NCI-H1930 (cell line): ENCODE measurements around the gene LRRN3.
A peak's percentile ranks its signal among the peaks of the same experiment; 100 is the strongest.

Experiments
- DNase-seq, 2 experiments: peaks; one replicate each; lab custom pipeline; 2025; lab: John Stamatoyannopoulos, UW

Gene LRRN3

DNA sequence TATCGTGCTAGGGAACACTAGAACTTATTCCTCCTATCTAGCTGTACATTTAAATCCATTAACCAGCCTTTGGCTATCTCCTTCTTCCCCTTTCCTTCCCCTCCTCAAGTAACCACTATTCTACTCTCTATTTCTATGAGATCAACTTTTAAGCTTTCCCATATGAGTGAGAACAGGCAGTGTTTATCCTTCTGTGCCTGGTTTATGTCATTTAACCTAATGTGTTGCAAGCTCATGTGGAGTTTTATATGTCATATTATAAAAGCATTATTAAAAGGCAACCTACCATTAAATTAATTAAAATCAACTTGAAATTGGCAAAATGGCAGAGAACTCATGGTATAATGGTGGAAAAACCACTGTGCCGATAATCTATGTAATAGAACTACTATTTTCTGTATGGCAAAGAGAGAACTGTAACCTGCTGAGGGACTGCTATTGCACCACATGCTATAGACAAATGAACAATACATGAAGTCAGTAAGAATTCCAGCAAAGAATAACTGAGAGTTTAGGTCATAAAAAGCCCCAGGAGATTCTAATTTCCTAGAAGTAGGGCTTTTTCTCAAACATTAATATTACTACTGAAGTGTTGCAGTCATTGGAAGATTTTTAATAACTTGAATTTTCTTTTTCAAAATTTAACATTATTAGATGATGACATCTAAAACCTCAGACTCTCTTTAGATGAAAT, 81.8 kb downstream of the LRRN3 start:
- no peak for DNase-seq

DNA sequence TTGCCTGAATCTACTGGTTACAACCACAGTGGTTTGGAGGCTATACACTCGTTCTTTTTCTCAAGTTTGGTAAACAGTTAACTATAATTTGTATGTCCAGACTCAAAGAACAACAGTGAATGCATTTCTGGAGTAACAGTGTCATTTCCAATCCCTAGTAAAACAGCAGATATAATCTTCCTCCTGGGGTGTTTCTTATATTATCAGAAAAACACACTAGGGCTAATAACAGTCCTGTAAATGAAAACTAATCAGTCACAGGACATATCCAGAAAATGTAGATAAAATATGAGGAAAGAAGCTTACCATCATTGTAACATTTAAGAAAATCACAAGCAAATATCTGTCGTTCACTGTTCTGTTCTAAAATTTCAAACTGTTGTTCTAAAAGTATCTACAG, 82.6 kb downstream of the LRRN3 start:
- no peak for DNase-seq

DNA sequence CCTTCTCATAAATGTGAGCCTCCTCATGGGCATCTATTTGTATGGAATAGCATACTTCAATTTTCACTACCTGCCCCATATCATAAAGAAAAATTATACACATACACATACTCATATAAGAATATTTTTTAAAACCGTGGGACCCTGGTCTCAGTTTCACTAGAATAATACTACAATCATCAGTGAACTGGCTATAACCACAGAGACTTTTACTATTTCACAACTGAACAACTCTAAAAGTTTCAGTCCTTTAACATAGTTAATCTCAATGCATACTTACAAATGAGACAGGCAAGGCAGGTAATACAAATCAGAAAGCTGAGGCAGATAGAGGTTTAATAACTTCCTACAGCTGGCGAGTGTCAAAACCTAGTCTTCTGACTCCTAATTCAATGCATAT, 83.1 kb downstream of the LRRN3 start:
- no peak for DNase-seq

DNA sequence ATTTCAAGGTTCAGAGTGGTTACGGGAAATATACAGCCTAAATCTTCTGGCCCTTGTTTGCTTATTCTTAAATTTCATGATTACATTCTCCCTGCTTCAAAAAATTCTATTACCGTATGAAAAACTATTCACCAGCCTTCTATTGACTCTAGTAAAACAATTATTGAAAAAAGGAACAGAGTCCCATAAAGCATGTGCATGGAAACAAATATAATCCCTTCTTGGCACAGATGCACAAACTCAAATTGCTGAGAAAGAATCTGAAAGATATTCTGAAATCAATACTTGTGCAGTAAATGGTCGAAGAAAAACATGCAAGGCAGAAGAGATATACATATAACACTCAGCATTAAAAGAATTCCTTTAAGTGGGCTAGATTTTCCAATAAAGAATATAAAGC, 83.6 kb downstream of the LRRN3 start:
- DNase-seq: peak; percentile 24 to 66
